Loucy (cell line): ENCODE results near the gene FHIP1A.
"Not testable (repeated sequence)": the region's sequence is repeated elsewhere in the genome, so short reads cannot be mapped to it uniquely, and the experiment has no call there.

Experiments used
- H2AFZ ChIP-seq: fragments of 200-600 bp; sonication (generic); 2 replicates; pipeline ENCODE4 v1.6.0; 2016; ENCODE audit warnings: antibody characterized with exemption, mild to moderate bottlenecking, low read length, moderate library complexity
- H3F3A ChIP-seq: fragments of 200-600 bp; 2 replicates; pipeline ENCODE4 v1.6.0; 2016; ENCODE audit warnings: antibody characterized with exemption, low read depth, mild to moderate bottlenecking
- H3K27me3 ChIP-seq: fragments of 200-600 bp; sonication (generic); 2 replicates; pipeline ENCODE4 v1.6.1; 2014; ENCODE audit warnings: low read length, mild to moderate bottlenecking; ENCODE audit not compliant: insufficient read depth, poor library complexity, severe bottlenecking
- H3K36me3 ChIP-seq: fragments of 200-600 bp; sonication (generic); 2 replicates; pipeline ENCODE4 v1.6.1; 2016; ENCODE audit warnings: low read length; ENCODE audit not compliant: insufficient read depth
- H3K4me1 ChIP-seq: fragments of 200-600 bp; sonication (generic); 2 replicates; pipeline ENCODE4 v1.5.1; 2014; ENCODE audit warnings: low read length, mild to moderate bottlenecking; ENCODE audit not compliant: insufficient read depth, poor library complexity, severe bottlenecking
- H3K4me2 ChIP-seq: fragments of 200-600 bp; sonication (generic); 2 replicates; pipeline ENCODE4 v1.6.0; 2014; ENCODE audit warnings: antibody characterized with exemption, low read length, low read depth, mild to moderate bottlenecking; ENCODE audit not compliant: poor library complexity, severe bottlenecking
- H3K4me3 ChIP-seq: fragments of 200-600 bp; sonication (generic); 2 replicates; pipeline ENCODE4 v1.5.1; 2014; ENCODE audit warnings: low read length, mild to moderate bottlenecking, mixed read lengths; ENCODE audit not compliant: poor library complexity, severe bottlenecking
- H3K79me2 ChIP-seq: fragments of 200-600 bp; sonication (generic); 2 replicates; pipeline ENCODE4 v1.6.1; 2014; ENCODE audit warnings: low read length; ENCODE audit not compliant: insufficient read depth
- H3K9ac ChIP-seq: fragments of 200-600 bp; sonication (generic); 2 replicates; pipeline ENCODE4 v1.6.0; 2014; ENCODE audit warnings: mild to moderate bottlenecking, low read depth, low read length, moderate library complexity; ENCODE audit not compliant: poor library complexity, severe bottlenecking
- H3K9me2 ChIP-seq: fragments of 200-600 bp; sonication (generic); replicated peaks from 2 replicates; pipeline ENCODE4 v1.6.1; 2016; ENCODE audit warnings: low read depth, low read length, mixed read lengths
- H3K9me3 ChIP-seq: fragments of 200-600 bp; sonication (generic); 2 replicates; pipeline ENCODE4 v1.6.1; 2014; ENCODE audit warnings: mild to moderate bottlenecking, antibody characterized with exemption, low read length, low read depth; ENCODE audit not compliant: insufficient read depth
- H4K20me1 ChIP-seq: fragments of 200-600 bp; sonication (generic); 2 replicates; pipeline ENCODE4 v1.6.0; 2014; ENCODE audit warnings: antibody characterized with exemption, low read length, mild to moderate bottlenecking; ENCODE audit not compliant: insufficient read depth, poor library complexity, severe bottlenecking
- CTCF ChIP-seq: fragments of 200-600 bp; sonication (generic); conservative IDR thresholded peaks from 2 replicates; pipeline ENCODE4 v1.5.1; 2014; ENCODE audit warnings: mild to moderate bottlenecking, antibody characterized with exemption, low read length
- EZH2phosphoT487 ChIP-seq: fragments of 200-600 bp; IDR thresholded peaks from 2 replicates; pipeline ENCODE4 v1.6.1; 2018; ENCODE audit warnings: antibody characterized with exemption, mild to moderate bottlenecking, moderate library complexity, borderline replicate concordance

FHIP1A gene

GRCh38 chr4:151401739-151402138, 7.2 kb upstream of the FHIP1A start:
- Histone ChIP-seq H3K4me2 (no peak overlapping the region), H3K9ac (no peak overlapping the region), H3K27me3 (no peaks in the 10 kb centered on the region), H3K4me3 (no peak overlapping the region), H3K36me3 (no peaks in the 10 kb centered on the region), H3K4me1 (no peaks in the 10 kb centered on the region), H3F3A (no peaks in the 10 kb centered on the region), H3K9me2 (no peaks in the 10 kb centered on the region), H3K9me3 (no peaks in the 10 kb centered on the region), H2AFZ (no peak overlapping the region), H3K79me2 (no peaks in the 10 kb centered on the region), H4K20me1 (no peaks in the 10 kb centered on the region)
- no peak for TF ChIP-seq EZH2phosphoT487
- TF ChIP-seq CTCF: no peak

DNA sequence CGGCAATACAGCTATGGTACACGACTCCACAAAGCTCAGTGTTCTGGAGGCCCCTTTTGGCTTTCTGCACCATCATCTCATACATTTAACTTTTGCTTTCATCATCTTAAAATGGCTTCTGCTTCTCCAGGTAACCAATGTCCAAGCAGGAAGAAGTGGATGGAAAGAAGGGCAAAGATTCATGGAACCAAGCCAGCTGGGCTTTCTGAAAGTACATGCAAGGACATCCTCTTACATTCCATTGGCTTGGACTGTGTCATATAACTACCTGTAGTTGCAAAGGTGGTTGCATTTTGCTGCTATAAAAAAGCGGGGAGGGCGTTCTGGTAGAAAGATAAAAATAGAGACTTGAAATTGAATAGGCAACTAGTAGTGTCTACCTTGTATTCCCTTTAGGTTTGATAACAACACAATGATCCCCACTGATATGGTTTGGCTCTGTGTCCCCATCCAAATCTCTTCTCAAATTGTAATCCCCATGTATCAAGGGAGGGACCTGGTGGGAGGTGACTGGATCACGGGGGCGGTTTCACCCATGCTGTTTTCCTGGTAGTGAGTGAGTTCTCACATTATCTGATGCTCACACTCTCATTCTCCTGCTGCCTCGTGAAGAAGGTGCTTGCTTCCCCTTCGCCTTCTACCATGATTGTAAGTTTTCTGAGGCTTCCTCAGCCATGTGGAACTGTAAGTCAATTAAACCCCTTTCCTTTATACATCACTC, 6.7 kb upstream of the FHIP1A start:
- no peak overlapping the region for H3K4me3 ChIP-seq
- no peaks in the 10 kb centered on the region for H4K20me1 ChIP-seq
- H3K9me2 ChIP-seq: no peaks in the 10 kb centered on the region
- no peak for TF ChIP-seq EZH2phosphoT487
- TF ChIP-seq CTCF: no peak
- no peaks in the 10 kb centered on the region for H3K9me3 ChIP-seq
- no peak overlapping the region for H2AFZ ChIP-seq
- H3F3A ChIP-seq: no peaks in the 10 kb centered on the region
- peaks cover 3% of the 10 kb centered on the region for H3K27me3 ChIP-seq
- H3K36me3 ChIP-seq: no peaks in the 10 kb centered on the region
- no peaks in the 10 kb centered on the region for H3K79me2 ChIP-seq
- no peak overlapping the region for H3K4me2 ChIP-seq
- no peak overlapping the region for H3K9ac ChIP-seq
- no peaks in the 10 kb centered on the region for H3K4me1 ChIP-seq

- no peaks in the 10 kb centered on the region for H3F3A ChIP-seq
- no peaks in the 10 kb centered on the region for H3K79me2 ChIP-seq
- no peaks in the 10 kb centered on the region for H3K36me3 ChIP-seq
- H4K20me1 ChIP-seq: no peaks in the 10 kb centered on the region
- no peak overlapping the region for H2AFZ ChIP-seq
- H3K9me3 ChIP-seq: no peaks in the 10 kb centered on the region
- peaks cover 17% of the 10 kb centered on the region for H3K27me3 ChIP-seq
- no peaks in the 10 kb centered on the region for H3K4me1 ChIP-seq
- H3K4me2 ChIP-seq: no peak overlapping the region
- no peak overlapping the region for H3K9ac ChIP-seq
- no peaks in the 10 kb centered on the region for H3K9me2 ChIP-seq
- TF ChIP-seq CTCF: no peak
- no peak for TF ChIP-seq EZH2phosphoT487
- H3K4me3 ChIP-seq: no peak overlapping the region
These were observed 5.3 kb upstream of the FHIP1A start for GRCh38 chr4:151403656-151404055.

DNA sequence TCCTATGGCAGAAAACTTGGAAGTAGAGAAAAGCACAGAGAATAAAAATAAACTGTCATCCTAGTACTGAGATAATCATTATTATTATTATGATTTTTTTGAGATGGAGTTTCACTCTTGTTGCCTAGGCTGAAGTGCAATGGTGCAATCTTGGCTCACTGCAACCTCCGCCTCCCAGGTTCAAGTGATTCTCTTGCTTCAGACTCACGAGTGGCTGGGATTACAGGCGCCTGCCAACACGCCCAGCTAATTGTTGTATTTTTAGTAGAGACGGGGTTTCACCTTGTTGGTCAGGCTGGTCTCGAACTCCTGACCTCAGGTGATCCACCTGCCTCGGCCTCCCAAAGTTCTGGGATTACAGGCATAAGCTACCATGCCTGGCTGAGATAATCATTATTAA, 4.2 kb upstream of the FHIP1A start:
- H4K20me1 ChIP-seq: not testable (repeated sequence)

More for the DNA sequence above, 4.2 kb upstream of the FHIP1A start:
- H3K36me3 ChIP-seq, H2AFZ ChIP-seq, H3K4me3 ChIP-seq, H3K9me2 ChIP-seq, H3K9me3 ChIP-seq, H3K4me1 ChIP-seq, H3K79me2 ChIP-seq, H3K4me2 ChIP-seq, H3K9ac ChIP-seq, H3F3A ChIP-seq: not testable (repeated sequence)
- peaks cover 22% of the 10 kb centered on the region for H3K27me3 ChIP-seq
